ENCODE results near the gene FPGT.

Gene FPGT

DNA sequence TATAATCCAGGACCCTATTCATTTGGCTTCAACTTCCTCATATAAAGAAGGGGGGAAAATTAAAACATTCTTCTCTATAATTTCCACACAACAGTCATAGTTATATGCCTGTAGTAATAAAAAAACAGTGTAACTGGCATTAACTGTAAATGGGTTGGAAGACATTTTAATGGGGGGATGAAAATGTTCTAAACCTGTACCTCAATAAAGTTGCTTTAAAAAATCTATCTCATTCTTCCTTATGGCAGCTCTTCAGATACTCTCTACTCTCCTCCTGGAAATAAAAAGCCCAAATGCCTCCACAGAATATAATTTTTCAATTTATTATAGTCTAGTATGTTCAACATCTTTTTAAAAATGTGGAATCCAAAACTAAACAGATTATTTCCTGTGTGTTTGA is 2.7 kb upstream of the FPGT start:
- TF ChIP-seq, protein P1, sequence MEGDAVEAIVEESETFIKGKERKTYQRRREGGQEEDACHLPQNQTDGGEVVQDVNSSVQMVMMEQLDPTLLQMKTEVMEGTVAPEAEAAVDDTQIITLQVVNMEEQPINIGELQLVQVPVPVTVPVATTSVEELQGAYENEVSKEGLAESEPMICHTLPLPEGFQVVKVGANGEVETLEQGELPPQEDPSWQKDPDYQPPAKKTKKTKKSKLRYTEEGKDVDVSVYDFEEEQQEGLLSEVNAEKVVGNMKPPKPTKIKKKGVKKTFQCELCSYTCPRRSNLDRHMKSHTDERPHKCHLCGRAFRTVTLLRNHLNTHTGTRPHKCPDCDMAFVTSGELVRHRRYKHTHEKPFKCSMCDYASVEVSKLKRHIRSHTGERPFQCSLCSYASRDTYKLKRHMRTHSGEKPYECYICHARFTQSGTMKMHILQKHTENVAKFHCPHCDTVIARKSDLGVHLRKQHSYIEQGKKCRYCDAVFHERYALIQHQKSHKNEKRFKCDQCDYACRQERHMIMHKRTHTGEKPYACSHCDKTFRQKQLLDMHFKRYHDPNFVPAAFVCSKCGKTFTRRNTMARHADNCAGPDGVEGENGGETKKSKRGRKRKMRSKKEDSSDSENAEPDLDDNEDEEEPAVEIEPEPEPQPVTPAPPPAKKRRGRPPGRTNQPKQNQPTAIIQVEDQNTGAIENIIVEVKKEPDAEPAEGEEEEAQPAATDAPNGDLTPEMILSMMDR (IDR thresholded peaks at IDR 0.05; ENCODE audit: control insufficient read depth, insufficient read depth, low read depth, low read length, missing control alignments) = no peak
- DNase-seq (ENCODE audit: low read depth) = no peak
- H3K4me3 ChIP-seq (ENCODE audit: control insufficient read depth, low read depth, low read length) = no peak overlapping the region

DNA sequence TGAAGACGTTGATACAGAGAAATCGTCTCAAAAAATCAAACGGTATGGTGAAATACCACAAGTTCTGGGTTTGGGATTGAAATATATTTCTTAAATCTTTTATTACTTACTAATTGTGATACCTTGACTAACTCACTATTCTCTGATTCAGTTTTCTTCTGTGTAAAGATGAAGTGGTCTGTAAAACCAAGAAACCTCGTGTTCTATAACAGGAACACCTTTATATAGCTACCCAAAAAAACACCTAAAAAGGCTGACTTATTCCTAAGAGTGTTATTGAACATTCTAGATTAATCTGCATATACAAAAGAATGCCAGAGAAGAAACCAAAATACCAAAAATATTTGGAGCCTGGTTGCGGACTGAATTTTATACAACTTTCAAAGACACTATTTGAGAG is 787 bp upstream of the FPGT start:
- TF ChIP-seq, protein P1 (IDR thresholded peaks at IDR 0.05; ENCODE audit: control insufficient read depth, insufficient read depth, low read depth, low read length, missing control alignments) = no peak
- peak overlapping the region; percentile 74 for H3K4me3 ChIP-seq (ENCODE audit: control insufficient read depth, low read depth, low read length)
- no peak for DNase-seq (ENCODE audit: low read depth)

DNA sequence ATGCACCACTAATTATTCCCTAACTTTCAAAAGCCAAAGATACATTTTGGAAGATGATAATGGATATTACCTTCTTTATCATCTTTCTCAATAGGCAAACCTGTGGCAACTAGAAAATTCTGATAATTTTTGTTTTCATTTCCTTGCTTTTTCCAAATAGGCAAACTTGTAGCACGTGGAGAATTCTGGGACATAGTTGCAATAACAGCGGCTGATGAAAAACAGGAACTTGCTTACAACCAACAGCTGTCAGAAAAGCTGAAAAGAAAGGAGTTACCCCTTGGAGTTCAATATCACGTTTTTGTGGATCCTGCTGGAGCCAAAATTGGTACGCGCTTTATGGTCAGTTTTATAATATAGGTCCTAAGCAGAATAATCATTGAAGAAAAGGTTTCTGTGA is 1.5 kb downstream of the FPGT start:
- no peak for DNase-seq (ENCODE audit: low read depth)
- no peak overlapping the region for H3K4me3 ChIP-seq (ENCODE audit: control insufficient read depth, low read depth, low read length)
- TF ChIP-seq, protein P1 (IDR thresholded peaks at IDR 0.05; ENCODE audit: control insufficient read depth, insufficient read depth, low read depth, low read length, missing control alignments) = no peak

GRCh38 chr1:74205266-74205665 is 7.2 kb downstream of the FPGT start:
- TF ChIP-seq, protein P1 (IDR thresholded peaks at IDR 0.05; ENCODE audit: control insufficient read depth, insufficient read depth, low read depth, low read length, missing control alignments) = no peak
- no peak overlapping the region for H3K4me3 ChIP-seq (ENCODE audit: control insufficient read depth, low read depth, low read length)
- no peak for DNase-seq (ENCODE audit: low read depth)

DNA sequence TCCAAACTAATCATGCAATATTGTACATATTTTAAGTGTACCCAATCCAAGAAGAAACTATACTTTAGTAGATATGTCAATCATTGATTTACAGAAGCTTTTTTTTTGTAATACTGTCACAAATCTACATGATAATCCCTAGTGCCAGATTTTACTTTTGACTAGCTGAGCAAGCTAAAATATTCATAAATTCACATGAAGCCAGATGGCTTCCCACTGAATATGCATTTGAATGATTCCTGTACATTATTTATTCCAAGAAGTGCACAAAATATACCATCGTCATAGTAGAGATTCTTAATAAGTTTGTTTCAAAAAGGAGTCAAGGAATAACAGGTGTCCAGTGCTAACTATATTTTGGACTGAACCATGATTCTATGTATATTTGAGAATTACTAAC is 17.2 kb downstream of the FPGT start:
- H3K4me3 ChIP-seq (ENCODE audit: control insufficient read depth, low read depth, low read length) = no peak overlapping the region
- TF ChIP-seq, protein P1 (IDR thresholded peaks at IDR 0.05; ENCODE audit: control insufficient read depth, insufficient read depth, low read depth, low read length, missing control alignments) = no peak
- DNase-seq (ENCODE audit: low read depth) = no peak

GRCh38 chr1:74222701-74223100 is 24.7 kb downstream of the FPGT start:
- TF ChIP-seq, protein P1 (IDR thresholded peaks at IDR 0.05; ENCODE audit: control insufficient read depth, insufficient read depth, low read depth, low read length, missing control alignments) = no peak
- DNase-seq (ENCODE audit: low read depth) = no peak
- H3K4me3 ChIP-seq (ENCODE audit: control insufficient read depth, low read depth, low read length) = no peak overlapping the region

GRCh38 chr1:74223453-74223852 is 25.4 kb downstream of the FPGT start:
- DNase-seq (ENCODE audit: low read depth) = no peak
- TF ChIP-seq, protein P1 (IDR thresholded peaks at IDR 0.05; ENCODE audit: control insufficient read depth, insufficient read depth, low read depth, low read length, missing control alignments) = no peak
- H3K4me3 ChIP-seq (ENCODE audit: control insufficient read depth, low read depth, low read length) = no peak overlapping the region
